Fibroblast of the aortic adventitia (primary cell): ENCODE results near the gene TNNI2. TPM values are rescaled to one million over a fixed set of nuclear protein-coding genes. Genes with fewer than 3 reads are reported as not detected.
"Not testable (repeated sequence)": the region's sequence is repeated elsewhere in the genome, so short reads cannot be mapped to it uniquely, and the experiment has no call there.

Experiments used
- DNase-seq: peaks from one replicate; pipeline ENCODE4 v3.0.0-alpha.2; 2010; ENCODE audit warnings: low read depth
- H3K4me3 ChIP-seq: 2 replicates; pipeline ENCODE4 v1.5.1; 2011; ENCODE audit warnings: low read depth, mild to moderate bottlenecking, control low read depth, low read length, moderate library complexity
- total RNA-seq: library from RNA; depleted of rRNA; stranded (reverse); fragments of >200 nt; gene quantifications from 2 replicates; pipeline ENCODE4 v1.2.3, GENCODE V29; 2012; ENCODE audit warnings: low replicate concordance
- TF ChIP-seq, protein P1 (sequence below): IDR thresholded peaks from 2 replicates; pipeline ENCODE4 v1.5.1; 2011; ENCODE audit warnings: mild to moderate bottlenecking, low read length, control low read depth, inconsistent platforms; ENCODE audit not compliant: insufficient read depth

TNNI2 gene
- total RNA-seq, 1 donor: not detected

DNA sequence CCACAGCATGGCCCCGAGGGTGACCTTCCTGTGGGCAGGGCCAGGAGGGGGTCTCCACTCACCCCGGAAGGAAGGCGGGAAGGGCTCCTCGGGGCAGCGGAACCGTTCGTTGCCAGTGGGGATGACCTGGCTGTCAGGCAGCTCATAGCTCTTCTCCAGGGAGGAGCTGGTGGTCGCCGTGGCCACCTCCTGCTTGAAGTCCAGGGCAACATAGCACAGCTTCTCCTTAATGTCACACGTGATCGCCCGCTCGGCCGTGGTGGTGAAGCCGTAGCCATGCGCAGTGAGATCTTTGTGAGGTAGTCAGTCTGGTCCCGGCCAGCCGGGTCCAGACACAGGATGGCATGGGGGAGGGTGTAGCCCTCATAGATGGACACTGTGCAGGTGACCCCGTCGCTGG lies 35.5 kb upstream of the TNNI2 start:
- DNase-seq: no peak
- TF ChIP-seq, protein P1, sequence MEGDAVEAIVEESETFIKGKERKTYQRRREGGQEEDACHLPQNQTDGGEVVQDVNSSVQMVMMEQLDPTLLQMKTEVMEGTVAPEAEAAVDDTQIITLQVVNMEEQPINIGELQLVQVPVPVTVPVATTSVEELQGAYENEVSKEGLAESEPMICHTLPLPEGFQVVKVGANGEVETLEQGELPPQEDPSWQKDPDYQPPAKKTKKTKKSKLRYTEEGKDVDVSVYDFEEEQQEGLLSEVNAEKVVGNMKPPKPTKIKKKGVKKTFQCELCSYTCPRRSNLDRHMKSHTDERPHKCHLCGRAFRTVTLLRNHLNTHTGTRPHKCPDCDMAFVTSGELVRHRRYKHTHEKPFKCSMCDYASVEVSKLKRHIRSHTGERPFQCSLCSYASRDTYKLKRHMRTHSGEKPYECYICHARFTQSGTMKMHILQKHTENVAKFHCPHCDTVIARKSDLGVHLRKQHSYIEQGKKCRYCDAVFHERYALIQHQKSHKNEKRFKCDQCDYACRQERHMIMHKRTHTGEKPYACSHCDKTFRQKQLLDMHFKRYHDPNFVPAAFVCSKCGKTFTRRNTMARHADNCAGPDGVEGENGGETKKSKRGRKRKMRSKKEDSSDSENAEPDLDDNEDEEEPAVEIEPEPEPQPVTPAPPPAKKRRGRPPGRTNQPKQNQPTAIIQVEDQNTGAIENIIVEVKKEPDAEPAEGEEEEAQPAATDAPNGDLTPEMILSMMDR: no peak
- H3K4me3 ChIP-seq: no peak overlapping the region

DNA sequence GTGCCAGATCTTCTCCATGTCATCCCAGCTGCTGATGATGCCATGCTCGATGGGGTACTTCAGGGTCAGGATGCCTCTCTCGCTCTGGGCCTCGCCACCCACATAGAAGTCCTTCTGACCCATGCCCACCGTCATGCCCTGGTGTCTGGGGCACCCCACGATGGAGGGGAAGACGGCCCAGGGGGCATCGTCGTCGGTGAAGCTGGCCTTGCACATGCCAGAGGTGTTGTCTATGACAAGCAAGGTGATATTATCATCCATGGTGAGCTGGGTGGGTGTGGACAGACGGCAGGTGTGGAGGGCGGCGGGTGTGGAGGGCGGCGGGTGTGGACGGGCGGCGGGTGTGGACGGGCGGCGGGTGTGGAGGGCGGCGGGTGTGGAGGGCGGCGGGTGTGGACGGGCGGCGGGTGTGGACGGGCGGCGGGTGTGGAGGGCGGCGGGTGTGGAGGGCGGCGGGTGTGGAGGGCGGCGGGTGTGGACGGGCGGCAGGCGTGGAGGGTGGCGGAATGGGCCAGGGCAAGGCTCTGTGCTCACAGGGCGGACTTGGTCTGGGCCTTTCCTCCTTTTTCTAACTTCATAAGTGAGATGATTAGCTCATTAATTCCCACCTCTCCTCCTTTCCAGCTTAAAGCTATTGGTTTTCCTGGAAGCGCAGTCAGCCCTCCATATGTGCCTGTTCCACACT lies 34.8 kb upstream of the TNNI2 start:
- not testable (repeated sequence) for DNase-seq

DNA sequence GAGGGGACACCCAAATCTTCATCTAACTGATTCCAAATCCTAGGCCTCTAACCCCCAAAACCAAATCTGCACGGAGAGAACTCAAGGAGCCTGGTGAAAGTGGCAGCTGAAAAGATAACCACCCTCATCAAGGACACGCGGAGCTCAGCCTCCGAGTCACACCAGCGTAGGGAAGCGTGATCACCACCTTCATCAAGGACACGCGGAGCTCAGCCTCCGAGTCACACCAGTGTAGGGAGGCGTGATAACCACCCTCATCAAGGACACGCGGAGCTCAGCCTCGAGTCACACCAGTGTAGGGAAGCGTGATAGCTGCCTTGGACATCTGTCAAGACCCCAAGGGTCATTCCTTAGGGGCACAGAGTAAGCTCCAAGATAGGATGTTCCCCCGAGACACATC lies 33.3 kb upstream of the TNNI2 start:
- no peak for DNase-seq
- no peak overlapping the region for H3K4me3 ChIP-seq
- TF ChIP-seq, protein P1: no peak

More for the DNA sequence above, 34.8 kb upstream of the TNNI2 start:
- H3K4me3 ChIP-seq: not testable (repeated sequence)

DNA sequence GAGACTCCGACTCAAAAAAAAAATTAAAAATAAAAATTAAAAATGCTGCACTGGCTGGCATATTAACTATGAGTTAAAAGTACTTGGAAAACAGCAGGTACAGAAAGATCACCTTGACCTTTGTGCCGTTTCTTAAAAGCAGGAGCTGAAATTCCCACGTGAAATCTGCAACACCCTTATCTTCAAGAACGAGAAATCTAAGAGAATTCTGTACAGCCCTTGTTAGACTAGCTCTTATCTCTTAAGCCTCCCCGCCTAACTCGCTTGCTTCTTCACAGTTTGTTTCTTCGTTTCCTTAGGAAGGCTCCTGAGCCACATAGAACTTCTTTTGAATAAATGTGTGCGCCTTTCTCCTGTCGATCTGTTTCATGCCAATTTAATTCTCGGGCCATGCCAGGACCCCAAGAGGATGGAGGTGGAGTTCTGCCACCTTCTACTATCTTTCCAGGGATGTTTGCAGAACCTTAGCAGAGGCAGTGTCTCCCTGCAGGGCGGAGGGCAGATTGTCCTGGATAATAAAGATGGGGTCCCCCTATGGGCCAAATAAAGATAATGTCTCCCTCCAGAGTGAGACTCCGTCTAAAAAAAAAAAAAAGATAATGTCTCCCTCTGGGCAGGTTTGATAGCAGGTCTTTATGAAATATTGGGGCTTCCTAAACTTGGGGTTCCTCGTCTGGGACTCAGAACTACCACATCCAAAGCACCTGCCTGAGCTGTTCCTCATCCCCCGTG lies 31.4 kb upstream of the TNNI2 start:
- DNase-seq: no peak
- TF ChIP-seq, protein P1: no peak
- H3K4me3 ChIP-seq: no peak overlapping the region

DNA sequence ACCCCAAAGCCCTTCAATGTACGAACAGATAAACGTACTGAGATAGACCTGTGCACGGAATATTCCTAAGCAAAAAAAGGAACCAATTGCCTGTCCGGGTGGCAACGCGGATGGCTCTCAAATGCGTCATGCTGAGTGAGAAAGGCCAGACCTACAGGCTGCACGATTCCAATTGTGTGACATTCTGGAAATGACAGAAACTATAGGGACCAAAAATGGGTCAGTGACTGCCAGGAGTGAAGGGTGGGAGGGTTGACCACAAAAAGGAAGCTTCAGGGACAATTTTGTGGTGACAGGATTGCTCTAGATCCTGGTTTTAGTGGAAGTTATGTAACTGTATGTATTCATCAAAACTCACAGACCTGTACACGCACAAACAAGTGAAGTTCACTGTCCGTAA lies 28.0 kb upstream of the TNNI2 start:
- no peak overlapping the region for H3K4me3 ChIP-seq
- TF ChIP-seq, protein P1: no peak
- DNase-seq: no peak

DNA sequence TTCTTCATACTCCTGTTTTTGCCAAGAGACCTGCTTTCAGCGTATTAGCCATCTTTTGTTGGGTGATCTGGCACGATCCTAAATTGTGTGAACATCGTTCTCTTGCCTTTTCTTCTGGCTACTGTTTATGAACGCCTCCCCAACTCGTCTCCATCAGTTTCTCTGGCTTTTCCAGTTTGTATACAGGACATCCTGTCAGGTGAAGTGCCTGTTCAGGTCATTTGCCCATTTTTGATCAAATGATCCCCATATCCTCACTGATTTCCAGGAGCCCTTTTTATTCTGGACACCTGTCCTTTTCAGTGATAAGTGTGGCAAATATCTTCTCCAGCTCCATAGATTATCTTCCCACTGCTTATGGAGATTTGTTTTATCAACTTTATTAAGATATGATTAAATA lies 26.5 kb upstream of the TNNI2 start:
- DNase-seq: no peak
- H3K4me3 ChIP-seq: no peak overlapping the region
- TF ChIP-seq, protein P1: no peak

DNA sequence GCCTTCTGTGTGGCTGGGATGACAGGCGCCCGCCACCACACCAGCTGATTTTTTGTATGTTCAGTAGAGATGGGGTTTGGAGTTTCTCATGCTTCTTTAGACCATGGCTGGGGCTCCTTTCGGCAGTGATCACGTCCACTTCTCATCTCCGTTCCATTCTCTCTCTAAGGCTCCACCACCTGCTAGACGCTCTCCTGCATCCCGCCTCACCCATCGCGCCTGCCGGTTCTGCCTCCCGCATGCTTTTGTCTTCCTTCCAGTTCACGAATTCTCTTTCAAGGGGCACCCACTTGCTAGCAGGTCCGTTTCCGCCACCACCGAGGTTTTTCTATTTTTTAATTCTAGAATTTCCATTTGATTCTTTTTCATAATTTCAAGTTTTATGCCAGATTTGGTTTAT lies 26.0 kb upstream of the TNNI2 start:
- no peak overlapping the region for H3K4me3 ChIP-seq
- no peak for DNase-seq
- TF ChIP-seq, protein P1: no peak

DNA sequence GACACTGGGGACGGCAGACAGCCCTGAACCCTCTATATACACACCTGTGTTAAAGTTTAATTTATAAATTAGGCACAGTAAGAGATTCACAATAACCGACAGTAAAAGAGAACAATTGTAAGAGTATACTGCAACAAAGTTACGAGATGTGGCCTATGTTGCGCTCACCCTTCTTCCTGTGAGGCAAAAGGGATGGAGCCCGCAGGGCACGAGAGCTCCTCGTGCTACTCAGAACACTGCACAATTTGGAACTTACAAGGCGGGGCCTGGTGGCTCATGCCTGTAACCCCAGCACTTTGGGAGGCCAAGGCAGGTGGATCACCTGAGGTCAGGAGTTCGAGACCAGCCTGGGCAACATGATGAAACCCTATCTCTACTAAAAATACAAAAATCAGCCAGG lies 25.4 kb upstream of the TNNI2 start:
- H3K4me3 ChIP-seq, DNase-seq: not testable (repeated sequence)
